GM19324 (cell line): ENCODE results near the gene FANCE.

Experiments
- ATAC-seq: cut with Tn5 transposase; IDR thresholded peaks from one replicate; pipeline ENCODE4 v1.9.1; 2021; ENCODE audit warnings: mild to moderate bottlenecking, moderate library complexity; ENCODE audit not compliant: unreplicated experiment, low FRiP score

The FANCE gene, protein sequence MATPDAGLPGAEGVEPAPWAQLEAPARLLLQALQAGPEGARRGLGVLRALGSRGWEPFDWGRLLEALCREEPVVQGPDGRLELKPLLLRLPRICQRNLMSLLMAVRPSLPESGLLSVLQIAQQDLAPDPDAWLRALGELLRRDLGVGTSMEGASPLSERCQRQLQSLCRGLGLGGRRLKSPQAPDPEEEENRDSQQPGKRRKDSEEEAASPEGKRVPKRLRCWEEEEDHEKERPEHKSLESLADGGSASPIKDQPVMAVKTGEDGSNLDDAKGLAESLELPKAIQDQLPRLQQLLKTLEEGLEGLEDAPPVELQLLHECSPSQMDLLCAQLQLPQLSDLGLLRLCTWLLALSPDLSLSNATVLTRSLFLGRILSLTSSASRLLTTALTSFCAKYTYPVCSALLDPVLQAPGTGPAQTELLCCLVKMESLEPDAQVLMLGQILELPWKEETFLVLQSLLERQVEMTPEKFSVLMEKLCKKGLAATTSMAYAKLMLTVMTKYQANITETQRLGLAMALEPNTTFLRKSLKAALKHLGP

GRCh38 chr6:35452183-35453090, at the start of gene FANCE:
Gene FANCE (plus strand): TSS chr6:35452338. CDS start chr6:35452546, 208 bp downstream.
- ATAC-seq, result peak; percentile 96

DNA sequence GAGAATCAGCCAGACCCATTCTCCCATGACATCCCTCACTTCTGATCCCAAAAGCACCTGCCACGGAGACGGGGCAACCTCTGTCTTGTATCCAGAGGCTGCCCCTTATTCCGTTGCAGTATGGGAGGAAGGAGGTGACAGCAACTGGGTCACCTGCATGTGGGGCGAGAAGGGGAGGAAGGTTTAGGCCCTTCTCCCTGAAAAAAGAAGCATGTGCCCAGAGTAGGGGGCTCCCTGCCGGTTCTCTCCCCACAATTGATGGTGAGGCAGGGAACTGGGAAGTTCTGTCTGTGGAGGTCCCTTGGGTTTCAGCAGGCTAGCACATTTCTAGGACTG, 49.3 kb upstream of the FANCE start:
- no peak for ATAC-seq

DNA sequence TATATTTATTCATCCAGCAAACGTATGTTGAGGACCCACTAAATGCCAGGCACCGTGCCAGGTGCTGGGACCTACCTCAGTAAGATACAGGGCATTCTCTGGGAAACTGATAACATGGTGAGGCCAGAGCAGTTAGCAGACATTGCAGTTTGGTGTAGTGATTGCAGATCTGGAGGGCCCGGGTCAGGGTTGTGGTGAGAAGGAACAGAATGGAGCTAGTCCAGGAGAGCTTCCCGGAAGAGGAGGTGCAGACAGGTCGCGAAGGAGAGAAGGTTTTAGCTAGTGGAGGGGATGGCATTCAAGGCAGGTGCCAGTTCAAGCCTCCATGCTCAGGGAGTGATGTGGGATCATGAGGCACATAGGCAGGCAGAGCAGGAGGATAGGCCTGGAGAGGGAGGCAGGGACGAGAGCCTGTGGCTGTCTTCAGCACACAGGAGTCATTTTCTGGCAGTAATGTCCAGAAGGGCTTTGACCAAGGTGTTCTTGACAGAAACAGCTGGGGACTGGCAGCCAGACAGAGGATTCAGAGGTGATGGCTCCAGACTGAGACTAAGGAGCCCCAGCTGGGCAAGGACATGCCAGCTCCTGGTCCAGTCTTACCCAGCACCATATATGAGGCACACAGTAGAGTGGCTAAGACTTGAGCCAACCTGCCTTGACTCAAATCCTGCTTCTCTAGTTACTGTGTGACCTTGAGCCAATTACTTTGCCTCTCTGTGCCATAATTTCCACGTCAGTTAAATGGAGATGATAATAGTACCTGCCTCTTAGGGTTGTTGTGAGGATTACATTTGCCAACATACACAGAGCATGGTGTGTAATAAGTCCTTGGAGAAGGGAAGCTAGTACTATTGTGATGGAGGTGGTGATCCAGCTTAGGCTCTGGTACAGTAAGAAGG, 48.3 kb upstream of the FANCE start:
- no peak for ATAC-seq

DNA sequence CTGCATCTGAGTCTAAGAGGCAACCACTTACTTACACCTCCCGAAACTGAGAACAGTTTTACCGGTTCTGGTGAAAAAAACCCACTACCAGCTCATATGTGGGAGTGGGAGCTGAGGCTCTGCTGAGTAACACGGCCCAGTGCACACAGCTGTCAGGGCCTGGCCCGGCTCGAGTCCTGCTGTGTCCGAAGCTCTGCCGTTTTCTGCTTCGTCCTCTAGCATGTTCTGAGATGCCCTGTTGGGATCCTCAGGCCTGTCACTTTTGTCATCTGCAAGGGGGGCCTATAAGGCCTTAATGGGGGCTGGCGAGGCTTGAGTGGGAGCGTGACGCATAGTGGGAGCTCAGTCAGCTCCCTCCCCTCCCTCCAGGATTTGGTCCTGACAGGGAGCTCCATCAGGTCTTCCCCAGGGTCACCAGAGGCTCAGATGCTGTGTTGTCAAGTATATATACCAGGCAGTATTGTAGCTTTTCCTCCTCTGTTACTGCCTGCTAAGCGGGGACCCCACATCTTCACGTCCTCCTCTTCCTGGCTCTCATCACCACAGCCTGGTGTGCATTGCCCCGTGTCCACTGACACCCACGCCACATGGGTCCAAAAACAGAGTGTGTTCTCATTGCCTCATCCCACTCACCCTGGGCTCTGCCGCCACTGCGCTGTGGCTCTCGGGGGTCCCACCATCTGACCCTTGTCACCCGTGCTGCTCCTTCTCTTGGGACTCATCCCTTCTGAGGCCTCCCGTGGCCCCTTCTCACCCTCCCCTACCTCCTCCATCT, 45.2 kb upstream of the FANCE start:
- no peak for ATAC-seq

DNA sequence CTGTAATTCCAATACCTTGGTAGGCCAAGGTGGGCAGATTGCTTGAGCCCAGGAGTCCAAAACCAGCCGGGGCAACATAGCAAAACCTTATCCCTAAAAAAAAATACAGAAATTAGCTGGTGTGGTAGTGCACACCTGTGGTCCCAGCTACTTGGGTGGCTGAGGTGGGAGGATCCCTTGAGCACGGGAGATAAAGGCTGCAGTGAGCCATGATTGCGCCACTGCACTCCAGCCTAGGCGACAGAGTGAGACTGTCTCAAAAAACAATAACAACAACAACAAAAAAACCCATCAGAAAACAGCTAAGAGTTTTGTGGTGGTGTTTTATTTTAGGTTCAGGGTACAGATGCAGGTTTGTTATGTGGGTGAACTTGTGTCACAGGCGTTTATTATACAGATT, 42.9 kb upstream of the FANCE start:
- no peak for ATAC-seq

DNA sequence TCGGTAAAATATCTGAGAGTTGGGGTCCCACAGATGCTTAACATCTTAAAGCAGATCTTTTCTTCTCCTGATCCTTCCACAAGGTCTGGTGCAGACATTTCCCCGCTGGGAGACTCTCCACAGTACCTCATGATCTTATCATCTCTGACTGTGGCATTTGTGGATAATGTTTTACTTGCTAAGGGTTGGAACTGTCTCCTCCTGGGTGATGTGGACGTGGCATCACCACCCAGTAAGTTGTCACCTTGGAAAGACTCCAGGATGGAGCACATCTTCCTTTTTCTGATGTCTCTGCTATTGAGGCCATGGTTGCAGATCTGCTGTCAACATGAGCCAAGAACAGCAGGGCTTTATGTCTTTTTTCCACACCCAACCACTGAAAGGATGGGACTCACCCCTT, 42.0 kb upstream of the FANCE start:
- ATAC-seq, result no peak

DNA sequence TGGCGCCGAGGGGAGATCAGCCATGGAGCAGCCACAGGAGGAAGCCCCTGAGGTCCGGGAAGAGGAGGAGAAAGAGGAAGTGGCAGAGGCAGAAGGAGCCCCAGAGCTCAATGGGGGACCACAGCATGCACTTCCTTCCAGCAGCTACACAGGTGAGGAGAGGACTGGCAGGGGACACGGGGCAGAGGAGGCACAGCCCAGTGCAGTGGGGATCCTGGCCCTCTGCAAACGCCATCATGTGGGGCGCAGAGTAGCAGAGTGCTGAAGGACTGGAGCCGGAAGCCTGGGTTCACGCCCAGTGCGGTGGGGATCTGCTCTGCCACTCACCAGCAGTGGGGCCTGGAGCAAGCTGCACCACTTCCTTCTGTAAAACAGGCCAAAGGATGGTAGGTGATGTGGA, 41.1 kb upstream of the FANCE start:
- ATAC-seq, result no peak

GRCh38 chr6:35412102-35412501, 40.0 kb upstream of the FANCE start:
- no peak for ATAC-seq

DNA sequence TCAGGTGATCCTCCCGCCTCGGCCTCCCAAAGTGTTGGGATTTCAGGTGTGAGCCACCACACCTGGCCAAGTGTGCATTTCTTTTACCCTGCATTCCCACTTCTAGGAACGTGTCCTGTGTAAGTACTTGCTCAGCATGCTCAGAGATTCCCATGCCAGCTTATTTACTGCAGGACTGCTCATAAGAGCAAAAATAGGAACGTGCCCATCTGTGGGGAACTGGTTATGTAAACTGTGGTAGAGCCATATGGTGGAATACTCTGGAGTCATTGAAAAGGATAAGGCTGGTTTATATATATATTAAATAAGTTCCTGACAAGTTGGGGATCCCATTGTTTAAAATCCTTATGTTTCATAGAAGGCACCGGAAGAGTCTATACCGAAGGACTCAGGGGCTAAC, 38.2 kb upstream of the FANCE start:
- no peak for ATAC-seq

DNA sequence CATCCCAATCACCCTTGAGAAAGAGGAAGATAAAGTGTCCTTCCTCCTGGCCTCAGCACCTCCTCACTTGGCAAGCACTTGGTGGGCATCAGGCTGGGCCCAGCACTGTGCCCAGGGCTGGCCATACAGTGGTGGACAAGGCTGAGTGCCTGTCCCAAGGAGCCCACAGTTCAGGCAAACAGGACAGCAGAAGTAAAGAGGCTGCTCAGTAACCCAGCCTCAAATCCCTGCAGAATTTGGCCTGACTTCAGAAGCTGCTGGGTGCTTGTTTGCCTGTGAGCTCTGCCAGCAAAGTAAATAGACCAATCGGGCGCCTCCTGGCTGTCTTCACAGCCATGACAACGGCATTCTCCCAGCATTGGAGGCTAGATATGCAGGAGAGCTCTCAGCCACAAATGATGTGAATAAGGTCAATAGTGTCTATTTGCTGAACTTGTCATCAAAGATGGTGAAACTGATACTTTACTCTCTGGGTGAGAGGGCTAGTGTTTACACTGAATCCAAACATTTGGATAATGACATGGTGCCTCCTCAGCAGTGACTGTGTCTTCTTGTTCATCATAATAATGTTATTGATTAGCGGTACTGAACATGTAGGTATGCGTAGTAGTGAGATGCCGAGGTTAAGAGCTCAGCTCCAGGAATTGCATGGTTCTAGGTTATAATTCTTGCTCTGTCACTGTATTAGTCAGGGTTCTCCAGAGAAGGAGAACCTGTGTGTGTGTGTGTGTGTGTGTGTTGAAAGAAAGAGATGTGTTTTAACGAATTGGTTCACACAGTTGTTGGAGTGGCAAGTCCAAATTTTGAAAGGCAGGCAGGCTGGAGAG, 36.9 kb upstream of the FANCE start:
- no peak for ATAC-seq

DNA sequence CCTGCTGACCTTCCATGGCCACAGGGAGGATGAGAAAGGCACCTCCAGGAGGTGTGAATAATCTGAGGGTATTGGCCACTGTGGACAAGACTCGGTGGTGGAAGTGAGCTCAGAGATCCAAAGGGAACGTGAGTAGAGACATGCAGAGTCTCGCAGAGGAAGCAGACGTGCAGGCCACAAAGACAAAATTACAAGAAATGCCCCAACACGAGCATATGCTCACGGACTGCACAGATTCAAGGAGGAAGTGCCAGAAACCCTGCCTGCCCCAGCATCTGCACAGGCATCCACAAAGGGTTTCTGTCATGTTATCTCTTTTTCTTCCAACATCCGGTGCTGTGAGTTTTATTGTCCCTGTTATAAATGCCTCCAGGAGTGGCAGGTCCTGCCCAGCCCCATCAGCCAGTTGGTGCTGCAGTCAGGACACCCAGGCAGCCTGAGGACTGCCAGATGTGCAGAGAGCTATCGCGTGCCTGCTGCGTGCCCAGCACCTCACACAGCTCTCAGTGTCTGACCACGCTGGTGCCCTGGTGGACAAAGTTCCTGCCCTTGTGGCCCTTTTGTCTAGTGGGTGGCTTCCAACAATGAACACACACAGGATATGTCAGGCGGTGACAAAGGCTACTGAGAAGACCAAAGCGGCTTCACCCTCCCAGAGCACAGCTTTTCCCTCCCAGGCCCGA, 34.0 kb upstream of the FANCE start:
- no peak for ATAC-seq

DNA sequence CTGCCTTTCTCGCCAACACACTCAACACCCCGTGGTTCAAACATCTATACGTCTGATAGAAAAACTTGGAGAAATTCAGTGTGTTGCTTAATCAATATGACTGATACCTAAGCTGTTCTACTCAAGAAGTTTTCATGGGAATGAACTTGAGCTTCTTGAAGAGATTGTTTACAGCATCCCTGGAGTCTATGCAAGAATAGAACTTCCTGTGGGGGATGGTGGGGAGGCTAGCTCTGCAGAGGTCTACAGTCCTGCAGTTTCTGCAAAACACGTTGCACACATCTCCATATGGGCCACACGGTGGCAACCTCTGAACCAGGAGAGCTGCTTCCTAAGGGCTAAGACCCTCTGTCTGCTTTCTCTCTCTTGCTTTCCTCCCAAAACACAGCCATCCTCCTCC, 32.7 kb upstream of the FANCE start:
- no peak for ATAC-seq

- ATAC-seq, result no peak
Observed at GRCh38 chr6:35419961-35420360, 32.2 kb upstream of the FANCE start.

GRCh38 chr6:35425284-35425683, 26.9 kb upstream of the FANCE start:
- ATAC-seq, result no peak

GRCh38 chr6:35426074-35426473, 26.1 kb upstream of the FANCE start:
- no peak for ATAC-seq

DNA sequence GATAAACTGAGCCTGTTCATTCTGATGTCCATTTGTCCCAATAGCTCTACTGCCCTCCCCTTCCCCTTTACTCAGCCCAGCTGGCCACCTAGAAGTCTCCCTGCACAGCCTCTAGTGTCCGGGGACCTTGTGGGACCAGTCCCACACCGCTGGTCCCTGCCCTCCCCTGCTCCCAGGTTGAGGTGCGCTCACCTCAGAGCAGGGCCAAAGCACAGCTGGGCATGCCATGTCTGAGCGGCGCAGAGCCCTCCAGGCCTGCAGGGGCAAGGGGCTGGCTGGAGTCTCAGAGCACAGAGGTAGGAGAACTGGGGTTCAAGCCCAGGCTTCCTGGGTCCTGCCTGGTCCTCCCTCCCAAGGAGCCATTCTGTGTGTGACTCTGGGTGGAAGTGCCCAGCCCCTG, 24.7 kb upstream of the FANCE start:
- no peak for ATAC-seq

- no peak for ATAC-seq
Observed at GRCh38 chr6:35427851-35428321, 24.3 kb upstream of the FANCE start.
